GM12865 (cell line): ENCODE measurements around the gene OR5K2.

ENCODE experiments used
- DNase-seq: peaks from one replicate; pipeline ENCODE4 v3.0.0; 2010; ENCODE audit warnings: low read depth
- H3K4me3 ChIP-seq: 2 replicates; pipeline ENCODE4 v1.5.1; 2011; ENCODE audit warnings: mild to moderate bottlenecking, low read depth, low read length, control low read depth
- TF ChIP-seq, protein P1 (sequence below): IDR thresholded peaks from 2 replicates; pipeline ENCODE4 v1.5.1; 2011; ENCODE audit warnings: low read length, control low read depth, low read depth, inconsistent platforms; ENCODE audit not compliant: insufficient read depth; ENCODE audit errors: missing control alignments

The OR5K2 gene

DNA sequence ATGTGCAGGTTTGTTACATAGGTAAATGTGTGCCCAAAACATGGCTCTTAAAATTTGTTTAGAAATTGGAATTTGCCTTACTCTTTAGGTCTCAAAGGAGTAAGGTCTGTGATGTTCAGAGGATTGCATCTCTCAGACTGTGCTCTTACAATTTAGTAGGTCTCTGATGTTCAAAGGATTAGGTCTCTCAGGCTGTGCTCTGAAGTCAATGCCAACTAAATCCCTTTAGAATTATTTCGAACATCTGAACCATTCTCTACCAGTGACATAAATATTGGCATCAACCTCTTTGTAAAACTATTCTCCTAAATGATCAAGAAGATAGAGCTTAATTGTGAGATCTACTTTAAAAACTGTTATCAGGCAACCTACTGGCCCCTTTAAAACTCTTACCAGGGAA, 34.6 kb upstream of the OR5K2 start, which contains the start of gene OR5K1:
Gene OR5K1, plus strand, starts transcription at position 301 of the 400 bp plus-strand sequence. CDS start 6,376 bp downstream, outside the sequence.
- TF ChIP-seq, protein P1, sequence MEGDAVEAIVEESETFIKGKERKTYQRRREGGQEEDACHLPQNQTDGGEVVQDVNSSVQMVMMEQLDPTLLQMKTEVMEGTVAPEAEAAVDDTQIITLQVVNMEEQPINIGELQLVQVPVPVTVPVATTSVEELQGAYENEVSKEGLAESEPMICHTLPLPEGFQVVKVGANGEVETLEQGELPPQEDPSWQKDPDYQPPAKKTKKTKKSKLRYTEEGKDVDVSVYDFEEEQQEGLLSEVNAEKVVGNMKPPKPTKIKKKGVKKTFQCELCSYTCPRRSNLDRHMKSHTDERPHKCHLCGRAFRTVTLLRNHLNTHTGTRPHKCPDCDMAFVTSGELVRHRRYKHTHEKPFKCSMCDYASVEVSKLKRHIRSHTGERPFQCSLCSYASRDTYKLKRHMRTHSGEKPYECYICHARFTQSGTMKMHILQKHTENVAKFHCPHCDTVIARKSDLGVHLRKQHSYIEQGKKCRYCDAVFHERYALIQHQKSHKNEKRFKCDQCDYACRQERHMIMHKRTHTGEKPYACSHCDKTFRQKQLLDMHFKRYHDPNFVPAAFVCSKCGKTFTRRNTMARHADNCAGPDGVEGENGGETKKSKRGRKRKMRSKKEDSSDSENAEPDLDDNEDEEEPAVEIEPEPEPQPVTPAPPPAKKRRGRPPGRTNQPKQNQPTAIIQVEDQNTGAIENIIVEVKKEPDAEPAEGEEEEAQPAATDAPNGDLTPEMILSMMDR, result no peak
- no peak within 1 kb of the TSS for H3K4me3 ChIP-seq
- DNase-seq, result no peak

GRCh38 chr3:98482717-98483482, 14.6 kb upstream of the OR5K2 start:
- TF ChIP-seq, protein P1, result no peak
- DNase-seq, result peak; percentile 33
- H3K4me3 ChIP-seq, result no peak overlapping the region

DNA sequence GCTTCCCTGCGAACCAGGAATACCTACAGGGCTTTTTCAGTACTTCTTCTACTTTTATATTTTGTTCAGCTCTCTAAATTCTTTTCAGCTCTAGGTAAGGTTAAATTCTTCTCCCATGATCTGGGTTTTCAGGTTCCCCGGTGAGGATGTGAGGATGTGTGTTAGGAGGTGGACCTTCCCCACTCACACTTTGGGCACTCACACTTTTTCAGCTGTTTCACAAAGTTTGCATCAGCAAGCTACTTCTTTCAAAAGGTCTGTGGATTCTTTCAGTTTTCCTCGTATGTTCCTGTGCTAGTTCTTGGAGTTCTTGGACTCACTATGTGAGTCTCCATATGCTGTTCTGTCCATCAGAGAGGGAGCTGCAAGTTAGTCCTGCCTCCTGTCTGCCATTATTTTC, 13.9 kb upstream of the OR5K2 start:
- DNase-seq, result no peak
- no peak overlapping the region for H3K4me3 ChIP-seq
- TF ChIP-seq, protein P1, result no peak

DNA sequence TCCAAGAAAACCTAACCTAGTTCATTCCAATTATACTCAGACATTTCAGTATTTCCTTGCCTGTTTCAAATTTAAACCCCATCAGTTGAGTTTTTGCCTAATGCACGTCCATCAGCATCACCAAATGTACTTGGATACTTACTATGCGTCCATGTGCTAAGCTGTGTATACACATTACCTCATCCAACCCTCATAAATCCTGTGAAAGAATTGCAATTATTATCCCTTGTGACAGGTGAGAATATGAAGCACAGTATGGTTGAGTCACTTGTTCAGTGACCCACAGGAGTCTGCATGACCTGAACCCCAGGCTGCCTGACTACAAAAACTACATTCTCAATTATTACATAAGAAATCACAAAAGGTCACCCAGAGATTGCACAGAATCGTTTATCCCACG, 2.5 kb downstream of the OR5K2 start:
- TF ChIP-seq, protein P1, result no peak
- DNase-seq, result no peak
- no peak overlapping the region for H3K4me3 ChIP-seq

DNA sequence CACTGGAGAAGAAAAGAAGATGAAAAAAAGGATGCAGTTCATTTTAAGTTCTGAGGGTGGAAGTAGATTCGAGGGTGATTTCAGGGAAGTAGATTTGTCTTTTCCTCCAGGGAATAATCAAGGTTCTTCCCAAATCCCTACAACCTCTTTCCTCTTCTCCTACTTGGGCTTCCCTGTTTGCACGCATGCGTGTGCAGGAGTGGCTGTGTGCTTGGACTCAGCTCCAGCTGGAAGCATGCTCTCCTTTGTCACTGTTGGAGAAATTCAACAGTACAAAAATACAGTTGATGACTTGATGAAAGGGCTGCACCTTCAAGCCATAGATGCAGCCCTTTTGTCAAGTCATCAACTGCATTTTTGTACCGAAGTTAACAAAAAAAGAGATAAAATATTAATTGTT, 3.8 kb downstream of the OR5K2 start:
- TF ChIP-seq, protein P1, result no peak
- no peak for DNase-seq

DNA sequence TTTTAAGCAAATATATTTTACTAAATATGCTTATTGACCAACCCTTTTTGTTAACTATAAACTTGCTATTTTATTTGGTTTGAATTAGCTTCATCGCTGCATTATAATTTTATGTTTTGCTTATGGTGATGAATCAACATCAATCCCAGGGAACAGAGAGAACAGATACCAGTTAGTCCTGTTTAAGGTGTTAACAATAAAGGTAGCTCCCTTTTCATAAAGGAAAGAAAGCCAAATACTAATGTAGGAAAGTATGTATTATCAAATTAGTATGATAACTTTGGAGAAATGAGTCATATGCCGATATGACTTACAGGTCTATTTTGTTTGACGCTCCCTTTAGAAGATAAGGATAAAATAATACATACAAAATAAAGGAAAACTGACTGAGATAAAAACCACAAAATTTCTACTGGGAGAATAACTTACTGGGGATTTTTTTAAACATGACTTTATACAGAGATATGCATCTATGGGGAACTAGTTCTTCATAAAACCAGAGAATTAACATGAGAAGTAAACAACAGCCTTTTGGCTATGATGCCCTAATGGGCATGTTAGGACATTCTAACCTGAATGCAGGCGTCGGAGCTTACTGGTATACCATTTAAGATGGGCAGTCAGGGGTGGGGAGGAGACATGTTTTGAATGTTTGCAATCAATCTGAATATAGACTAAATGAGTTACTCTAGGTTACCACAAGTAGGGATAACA, 4.5 kb downstream of the OR5K2 start:
- no peak overlapping the region for H3K4me3 ChIP-seq
- DNase-seq, result no peak
- TF ChIP-seq, protein P1, result no peak

More for the DNA sequence above, 3.8 kb downstream of the OR5K2 start:
- H3K4me3 ChIP-seq, result no peak overlapping the region
